Endothelial cell of umbilical vein (primary cell): ENCODE data around the gene BMPR1A.

Experiments
- JUN ChIP-seq: IDR thresholded peaks from 2 replicates; pipeline ENCODE4 v1.6.1; 2011; ENCODE audit warnings: borderline replicate concordance, low read depth; ENCODE audit not compliant: insufficient read length, insufficient read depth
- MAX ChIP-seq: IDR thresholded peaks from 2 replicates; pipeline ENCODE4 v1.6.1; 2011; ENCODE audit not compliant: insufficient read depth, insufficient read length
- POLR2A ChIP-seq: IDR thresholded peaks from 2 replicates; pipeline ENCODE4 v1.6.1; 2012; ENCODE audit warnings: low read depth, mild to moderate bottlenecking, control low read depth, low read length
- POLR2AphosphoS5 ChIP-seq: IDR thresholded peaks from 2 replicates; pipeline ENCODE4 v1.6.1; 2012; ENCODE audit warnings: low read depth, mild to moderate bottlenecking, control low read depth, low read length, moderate library complexity; ENCODE audit not compliant: insufficient read depth
- TF ChIP-seq, protein P1 (sequence below), 2 donors: IDR thresholded peaks; 1 replicate in 1 of 2; 2 replicates in 1 of 2; pipeline ENCODE4 v1.5.1; 2011; ENCODE audit warnings: low read length in 2 of 2, mild to moderate bottlenecking in 2 of 2, moderate library complexity in 2 of 2, control low read depth in 1 of 2, inconsistent platforms in 1 of 2, low read depth in 1 of 2; ENCODE audit not compliant: insufficient read depth in 1 of 2; ENCODE audit errors: extremely low read depth in 1 of 2

GRCh38 chr10:86970162-86970981 is 214.0 kb downstream of the BMPR1A start:
- TF ChIP-seq POLR2A, result no peak
- TF ChIP-seq, protein P1, sequence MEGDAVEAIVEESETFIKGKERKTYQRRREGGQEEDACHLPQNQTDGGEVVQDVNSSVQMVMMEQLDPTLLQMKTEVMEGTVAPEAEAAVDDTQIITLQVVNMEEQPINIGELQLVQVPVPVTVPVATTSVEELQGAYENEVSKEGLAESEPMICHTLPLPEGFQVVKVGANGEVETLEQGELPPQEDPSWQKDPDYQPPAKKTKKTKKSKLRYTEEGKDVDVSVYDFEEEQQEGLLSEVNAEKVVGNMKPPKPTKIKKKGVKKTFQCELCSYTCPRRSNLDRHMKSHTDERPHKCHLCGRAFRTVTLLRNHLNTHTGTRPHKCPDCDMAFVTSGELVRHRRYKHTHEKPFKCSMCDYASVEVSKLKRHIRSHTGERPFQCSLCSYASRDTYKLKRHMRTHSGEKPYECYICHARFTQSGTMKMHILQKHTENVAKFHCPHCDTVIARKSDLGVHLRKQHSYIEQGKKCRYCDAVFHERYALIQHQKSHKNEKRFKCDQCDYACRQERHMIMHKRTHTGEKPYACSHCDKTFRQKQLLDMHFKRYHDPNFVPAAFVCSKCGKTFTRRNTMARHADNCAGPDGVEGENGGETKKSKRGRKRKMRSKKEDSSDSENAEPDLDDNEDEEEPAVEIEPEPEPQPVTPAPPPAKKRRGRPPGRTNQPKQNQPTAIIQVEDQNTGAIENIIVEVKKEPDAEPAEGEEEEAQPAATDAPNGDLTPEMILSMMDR (IDR thresholded peaks at IDR 0.05; ENCODE audit: extremely low read depth in 1 of 2, insufficient read depth in 1 of 2, low read depth in 1 of 2, low read length in 2 of 2), result no peak
- TF ChIP-seq POLR2AphosphoS5, result no peak
- TF ChIP-seq JUN, result no peak
- no peak for TF ChIP-seq MAX
